Measurements from ENCODE around the gene MARF1.
A peak's percentile ranks its signal among the peaks of the same experiment; 100 is the strongest.
"Not testable (repeated sequence)": the region's sequence is repeated elsewhere in the genome, so short reads cannot be mapped to it uniquely, and the experiment has no call there.

Gene MARF1

DNA sequence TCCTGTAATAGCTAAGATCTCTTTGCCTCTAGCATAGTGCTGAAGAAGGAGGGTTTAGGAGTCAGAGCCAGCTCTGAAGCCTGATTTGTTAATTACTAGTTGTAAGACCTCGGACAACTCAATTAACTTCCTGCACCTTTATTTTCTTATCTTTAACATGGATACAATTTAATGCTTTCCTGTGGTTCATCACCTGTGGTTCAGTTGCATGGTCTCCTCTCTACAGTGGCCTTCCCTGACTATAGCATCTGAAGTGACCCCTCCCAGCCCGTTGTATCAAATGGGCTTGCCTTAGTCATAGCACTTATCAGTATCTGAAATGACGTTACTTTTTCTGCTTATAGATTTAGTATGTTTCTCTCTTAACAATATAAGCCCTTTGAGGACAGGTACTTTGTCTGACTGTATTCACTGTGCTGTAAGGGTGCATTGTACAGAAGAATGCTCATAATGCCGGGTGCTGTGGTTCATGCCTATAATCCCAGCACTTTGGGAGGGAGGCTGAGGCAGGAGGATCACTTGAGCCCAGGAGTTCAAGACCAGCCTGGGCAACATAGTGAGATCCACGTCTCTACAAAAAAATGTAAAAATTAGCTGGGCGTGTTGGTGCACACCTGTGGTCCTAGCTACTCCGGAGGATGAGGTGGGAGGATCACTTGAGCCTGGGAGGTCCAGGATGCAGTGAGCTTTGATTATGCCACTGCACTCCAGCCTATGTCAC lies 4.5 kb upstream of the MARF1 start:
- Histone ChIP-seq H3K4me3 (no peak overlapping the region), H3K9me3 (no peaks in the 10 kb centered on the region), H3K36me3 (replicated peaks) (peaks cover 3% of the 10 kb centered on the region), H3K4me1 (peaks cover 34% of the 10 kb centered on the region), H3K27me3 (ENCODE audit: low read depth) (no peaks in the 10 kb centered on the region)
- in situ Hi-C loops (cut with MboI; ENCODE audit: low sequenced_read_pairs): no loop called here
- DNase-seq (ENCODE audit: low spot score in 2 of 2): no peak

GRCh38 chr16:15646557-15647293 lies 3.8 kb upstream of the MARF1 start:
- DNase-seq (ENCODE audit: low spot score in 2 of 2): not testable (repeated sequence)

DNA sequence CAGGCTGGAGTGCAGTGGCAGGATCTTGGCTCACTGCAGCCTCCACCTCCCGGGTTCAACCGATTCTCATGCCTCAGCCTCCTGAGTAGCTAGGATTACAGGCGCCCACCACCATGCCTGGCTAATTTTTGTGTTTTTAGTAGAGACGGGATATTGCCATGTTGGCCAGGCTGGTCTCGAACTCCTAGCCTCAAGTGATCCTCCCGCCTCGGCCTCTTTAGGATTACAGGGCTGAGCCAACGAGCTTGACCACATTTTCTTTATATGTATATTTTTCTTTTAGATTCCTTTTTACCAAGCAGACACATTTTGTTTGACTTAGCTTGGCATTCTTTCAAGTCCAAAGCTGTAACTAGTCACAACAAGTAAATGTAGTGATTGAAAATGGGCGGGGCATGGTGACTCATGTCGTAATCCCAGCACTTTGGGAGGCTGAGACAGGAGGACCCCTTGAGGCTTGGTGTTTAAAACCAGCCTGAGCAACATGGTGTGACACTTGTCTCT lies 2.1 kb upstream of the MARF1 start:
- H3K36me3 ChIP-seq (replicated peaks); H3K27me3 ChIP-seq (ENCODE audit: low read depth); H3K4me3 ChIP-seq; in situ Hi-C loops (cut with MboI; ENCODE audit: low sequenced_read_pairs); H3K9me3 ChIP-seq: not testable (repeated sequence)
- peak; percentile 71 to 81 for DNase-seq (ENCODE audit: low spot score in 2 of 2)
- peaks cover 27% of the 10 kb centered on the region for H3K4me1 ChIP-seq

More at GRCh38 chr16:15646557-15647293, 3.8 kb upstream of the MARF1 start:
- peaks cover 29% of the 10 kb centered on the region for H3K4me1 ChIP-seq
- H3K27me3 ChIP-seq (ENCODE audit: low read depth); H3K36me3 ChIP-seq (replicated peaks); in situ Hi-C loops (cut with MboI; ENCODE audit: low sequenced_read_pairs); H3K4me3 ChIP-seq; H3K9me3 ChIP-seq: not testable (repeated sequence)

- DNase-seq (ENCODE audit: low spot score in 2 of 2): peak; percentile 80 to 99
- Histone ChIP-seq H3K36me3 (replicated peaks) (no peaks in the 10 kb centered on the region), H3K4me1 (peaks cover 23% of the 10 kb centered on the region), H3K4me3 (peak overlapping the region; percentile 77), H3K9me3 (no peaks in the 10 kb centered on the region), H3K27me3 (ENCODE audit: low read depth) (no peaks in the 10 kb centered on the region)
- in situ Hi-C loops (cut with MboI; ENCODE audit: low sequenced_read_pairs): no loop called here
Observed at GRCh38 chr16:15644267-15644961, 1.5 kb upstream of the MARF1 start.

DNA sequence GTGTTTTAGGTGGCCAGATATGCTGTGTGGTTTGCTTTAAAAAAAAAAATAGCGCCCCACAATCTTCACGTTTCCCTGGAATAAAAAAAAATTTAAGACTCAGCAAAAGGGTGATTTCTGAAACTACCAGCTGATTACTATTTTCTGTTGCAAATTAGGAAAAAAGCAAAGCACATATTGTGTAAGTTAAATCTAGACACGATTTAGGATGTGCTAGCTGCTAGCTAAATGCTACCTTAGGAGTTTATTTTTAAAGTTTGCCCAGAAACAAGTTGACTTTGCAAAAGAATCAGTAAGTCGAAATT lies 944 bp upstream of the MARF1 start:
- Histone ChIP-seq H3K27me3 (ENCODE audit: low read depth) (no peaks in the 10 kb centered on the region), H3K36me3 (replicated peaks) (peaks cover 2% of the 10 kb centered on the region), H3K4me3 (peak overlapping the region; percentile 77), H3K9me3 (no peaks in the 10 kb centered on the region), H3K4me1 (peaks cover 22% of the 10 kb centered on the region)
- peak in 1 of 2 experiments; percentile 6 for DNase-seq (ENCODE audit: low spot score in 2 of 2)
- in situ Hi-C loops (cut with MboI; ENCODE audit: low sequenced_read_pairs): no loop called here

DNA sequence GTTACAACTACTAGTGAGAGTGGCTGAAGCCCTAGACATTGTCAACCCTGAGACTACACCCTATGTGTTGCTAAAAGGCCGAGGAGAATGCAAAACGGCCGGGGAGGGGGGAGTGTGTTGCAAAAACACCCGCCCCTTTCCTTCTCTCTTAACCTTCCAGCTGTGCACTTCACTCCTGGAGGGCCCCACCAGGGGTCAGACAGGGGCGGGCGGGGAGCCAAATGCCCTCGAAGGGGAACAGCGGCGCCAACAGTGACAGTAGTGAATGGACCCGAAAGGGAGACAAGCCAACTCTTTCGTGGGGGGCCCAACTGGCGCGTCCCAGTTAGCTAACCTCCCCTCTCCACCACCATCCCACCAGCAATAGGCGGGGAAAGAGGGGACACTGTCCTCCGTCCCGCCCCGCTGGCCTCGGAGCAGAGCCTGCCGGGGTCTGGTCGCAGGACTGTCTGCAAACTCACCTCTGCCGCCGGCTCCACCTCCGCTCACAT lies 352 bp downstream of the MARF1 start:
- H3K4me3 ChIP-seq: peak overlapping the region; percentile 77
- peaks cover 16% of the 10 kb centered on the region for H3K4me1 ChIP-seq
- peaks cover 6% of the 10 kb centered on the region for H3K36me3 ChIP-seq (replicated peaks)
- H3K27me3 ChIP-seq (ENCODE audit: low read depth): no peaks in the 10 kb centered on the region
- in situ Hi-C loops (cut with MboI; ENCODE audit: low sequenced_read_pairs): no loop called here
- DNase-seq (ENCODE audit: low spot score in 2 of 2): peak; percentile 70 to 90
- H3K9me3 ChIP-seq: no peaks in the 10 kb centered on the region

DNA sequence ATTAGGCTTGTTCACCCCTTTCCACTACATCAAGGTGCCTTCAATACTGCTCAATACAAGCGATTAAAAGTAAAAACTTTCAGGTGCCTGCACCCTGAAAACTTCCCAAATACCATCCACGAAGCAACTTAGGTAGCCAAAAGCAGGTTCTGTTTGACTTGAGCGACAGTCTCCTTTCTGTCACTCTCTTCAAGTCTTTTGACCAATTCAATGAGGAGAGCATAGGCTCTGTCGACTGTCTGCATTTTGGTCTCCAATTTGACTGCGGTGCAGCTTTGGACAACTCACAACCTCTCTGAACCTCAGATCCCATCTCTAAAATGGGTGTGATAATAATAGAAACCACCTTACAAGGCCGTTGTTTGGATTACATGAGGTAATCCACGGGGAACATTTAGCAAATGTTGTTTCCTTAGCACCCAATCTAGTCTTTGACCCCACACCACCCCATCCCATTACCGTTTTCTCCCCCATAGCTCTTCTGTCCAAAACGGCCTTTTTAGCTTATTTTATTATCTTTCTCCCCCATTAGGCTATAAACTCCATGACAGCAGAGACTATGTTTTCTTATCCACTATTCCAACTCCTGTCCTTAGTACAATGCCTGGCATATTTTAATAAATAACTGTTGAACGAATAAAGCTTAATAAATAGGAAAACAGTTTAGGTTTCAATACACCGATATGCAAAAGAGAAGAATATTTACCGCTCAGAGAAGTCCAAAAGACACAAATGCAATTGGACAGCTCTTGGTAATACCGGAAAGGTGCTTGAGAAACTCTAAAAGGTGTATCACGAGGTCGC lies 999 bp downstream of the MARF1 start:
- no peaks in the 10 kb centered on the region for H3K27me3 ChIP-seq (ENCODE audit: low read depth)
- peaks cover 16% of the 10 kb centered on the region for H3K4me1 ChIP-seq
- in situ Hi-C loops (cut with MboI; ENCODE audit: low sequenced_read_pairs): no loop called here
- peak overlapping the region; percentile 77 for H3K4me3 ChIP-seq
- H3K36me3 ChIP-seq (replicated peaks): peaks cover 10% of the 10 kb centered on the region
- DNase-seq (ENCODE audit: low spot score in 2 of 2): no peak
- no peaks in the 10 kb centered on the region for H3K9me3 ChIP-seq

DNA sequence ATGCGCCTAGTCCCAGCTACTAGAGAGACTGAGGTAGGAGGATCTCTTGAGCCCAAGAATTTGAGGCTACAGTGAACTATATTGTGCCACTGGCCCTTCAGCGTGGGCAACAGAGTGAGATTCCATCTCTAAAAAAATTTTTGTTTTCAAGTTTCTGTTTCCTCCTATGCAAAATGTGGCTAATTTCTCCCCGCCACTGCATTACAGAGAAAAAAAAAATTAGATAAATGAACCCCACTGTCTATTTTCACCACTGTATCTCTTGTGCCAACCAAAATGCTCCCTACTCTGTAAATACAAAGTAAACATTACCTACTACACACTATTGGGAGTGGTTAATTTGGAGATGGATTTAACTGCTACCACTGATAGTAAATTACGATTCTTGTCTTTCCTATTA lies 2.0 kb downstream of the MARF1 start:
- Histone ChIP-seq H3K4me1 (peaks cover 16% of the 10 kb centered on the region), H3K4me3 (no peak overlapping the region), H3K27me3 (ENCODE audit: low read depth) (no peaks in the 10 kb centered on the region), H3K36me3 (replicated peaks) (peaks cover 15% of the 10 kb centered on the region), H3K9me3 (no peaks in the 10 kb centered on the region)
- DNase-seq (ENCODE audit: low spot score in 2 of 2): no peak
- in situ Hi-C loops (cut with MboI; ENCODE audit: low sequenced_read_pairs): no loop called here

DNA sequence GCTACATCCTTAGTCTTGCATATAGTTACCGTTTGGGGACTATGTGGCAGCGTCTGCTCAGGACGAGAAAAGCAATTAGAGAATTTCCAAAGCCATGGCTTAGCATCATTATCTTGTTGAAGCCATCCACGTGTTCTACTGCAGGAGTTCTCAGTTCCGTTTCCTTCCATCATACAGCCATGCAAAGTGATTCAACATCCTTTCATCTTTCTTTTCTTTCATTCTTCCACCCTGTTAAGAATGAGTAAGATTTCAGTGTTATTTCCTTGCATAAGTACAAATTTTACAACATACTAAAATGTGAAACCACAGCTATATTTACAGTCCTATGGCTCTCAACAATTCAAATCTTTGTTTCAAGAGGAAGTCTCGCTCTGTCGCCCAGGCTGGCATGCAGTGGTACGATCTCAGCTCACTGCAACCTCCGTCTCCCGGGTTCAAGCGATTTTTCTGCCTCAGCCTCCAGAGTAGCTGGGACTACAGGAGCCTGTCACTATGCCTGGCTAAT lies 3.8 kb downstream of the MARF1 start:
- peaks cover 3% of the 10 kb centered on the region for H3K4me1 ChIP-seq
- no peak overlapping the region for H3K4me3 ChIP-seq
- in situ Hi-C loops (cut with MboI; ENCODE audit: low sequenced_read_pairs): no loop called here
- H3K27me3 ChIP-seq (ENCODE audit: low read depth): no peaks in the 10 kb centered on the region
- no peak for DNase-seq (ENCODE audit: low spot score in 2 of 2)
- H3K36me3 ChIP-seq (replicated peaks): peaks cover 32% of the 10 kb centered on the region
- H3K9me3 ChIP-seq: no peaks in the 10 kb centered on the region

DNA sequence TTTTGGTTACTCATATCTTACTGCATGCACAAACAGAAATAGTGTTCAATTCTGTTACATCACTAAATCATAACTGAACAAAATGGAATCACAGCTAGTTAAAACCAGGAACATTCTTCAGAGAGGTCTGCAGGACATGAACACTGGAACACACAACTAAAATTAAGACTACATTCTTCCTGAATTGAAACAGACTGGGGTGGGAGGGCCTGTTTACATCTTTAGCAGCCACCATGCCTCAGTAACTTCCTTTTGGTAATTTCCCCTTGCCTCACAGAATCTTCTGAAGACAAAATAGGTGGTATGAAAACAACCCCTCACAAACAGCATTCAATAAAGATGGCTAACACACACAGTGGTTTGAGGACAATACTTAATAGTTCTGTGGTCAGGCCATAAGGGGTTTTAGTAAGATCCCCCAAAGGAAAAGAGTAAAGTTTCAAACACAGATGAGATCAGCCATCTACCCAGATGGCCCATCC lies 6.5 kb downstream of the MARF1 start:
- H3K9me3 ChIP-seq: no peaks in the 10 kb centered on the region
- no peak overlapping the region for H3K4me3 ChIP-seq
- in situ Hi-C loops (cut with MboI; ENCODE audit: low sequenced_read_pairs): no loop called here
- H3K27me3 ChIP-seq (ENCODE audit: low read depth): no peaks in the 10 kb centered on the region
- H3K4me1 ChIP-seq: no peaks in the 10 kb centered on the region
- peaks cover 39% of the 10 kb centered on the region for H3K36me3 ChIP-seq (replicated peaks)
- no peak for DNase-seq (ENCODE audit: low spot score in 2 of 2)

DNA sequence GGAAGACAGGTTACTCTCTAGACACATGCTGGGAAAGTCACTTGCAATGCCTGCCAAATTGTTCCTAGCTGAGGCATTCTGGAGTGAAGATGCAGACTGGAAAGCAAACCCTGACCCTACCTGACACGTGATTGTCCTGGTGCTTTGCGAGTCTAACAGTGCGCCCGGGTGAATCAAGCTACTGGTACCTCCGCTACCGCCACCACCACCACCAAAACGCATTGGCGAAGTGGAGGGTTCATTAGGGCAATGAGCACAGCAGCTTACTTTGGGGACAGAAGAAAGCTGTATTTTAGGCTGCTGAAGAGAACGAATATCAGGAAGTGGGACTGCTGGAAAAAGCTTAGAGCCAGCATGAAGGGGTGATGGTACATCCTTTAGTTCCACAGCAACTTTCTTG lies 7.0 kb downstream of the MARF1 start:
- in situ Hi-C loops (cut with MboI; ENCODE audit: low sequenced_read_pairs): no loop called here
- Histone ChIP-seq H3K9me3 (no peaks in the 10 kb centered on the region), H3K27me3 (ENCODE audit: low read depth) (no peaks in the 10 kb centered on the region), H3K4me3 (no peak overlapping the region), H3K36me3 (replicated peaks) (peaks cover 42% of the 10 kb centered on the region), H3K4me1 (no peaks in the 10 kb centered on the region)
- DNase-seq (ENCODE audit: low spot score in 2 of 2): no peak

- Histone ChIP-seq H3K36me3 (replicated peaks) (peaks cover 33% of the 10 kb centered on the region), H3K4me3 (no peak overlapping the region), H3K9me3 (no peaks in the 10 kb centered on the region), H3K4me1 (no peaks in the 10 kb centered on the region), H3K27me3 (ENCODE audit: low read depth) (no peaks in the 10 kb centered on the region)
- no peak for DNase-seq (ENCODE audit: low spot score in 2 of 2)
- in situ Hi-C loops (cut with MboI; ENCODE audit: low sequenced_read_pairs): no loop called here
Observed at GRCh38 chr16:15631730-15632409, 11.1 kb downstream of the MARF1 start.

DNA sequence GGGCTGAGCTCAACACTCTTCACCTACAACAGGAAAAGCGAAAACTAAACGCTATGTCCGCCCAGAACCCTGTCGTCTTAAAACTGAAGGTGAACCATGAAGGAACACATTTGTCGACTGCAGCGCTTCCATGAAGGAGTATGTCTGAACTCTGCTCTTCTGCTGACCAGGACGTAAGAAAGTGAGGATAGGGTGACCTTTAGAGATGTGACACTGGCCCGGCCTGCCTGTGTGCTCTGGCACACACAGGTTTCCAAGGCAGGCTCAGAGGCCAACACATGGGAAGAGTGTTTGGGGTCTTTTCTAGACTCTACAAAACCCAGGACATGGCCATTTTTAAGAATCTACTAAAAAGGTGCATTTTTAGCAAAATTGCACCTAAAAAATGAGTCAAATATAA lies 21.1 kb downstream of the MARF1 start:
- in situ Hi-C loops (cut with MboI; ENCODE audit: low sequenced_read_pairs): no loop called here
- no peaks in the 10 kb centered on the region for H3K9me3 ChIP-seq
- no peaks in the 10 kb centered on the region for H3K27me3 ChIP-seq (ENCODE audit: low read depth)
- no peaks in the 10 kb centered on the region for H3K4me1 ChIP-seq
- no peak overlapping the region for H3K4me3 ChIP-seq
- DNase-seq (ENCODE audit: low spot score in 2 of 2): no peak
- peaks cover 30% of the 10 kb centered on the region for H3K36me3 ChIP-seq (replicated peaks)

Data from HAP-1 (cell line).